ENCODE data around the gene STRIP2. TPM values are rescaled to one million over a fixed set of nuclear protein-coding genes. Genes with fewer than 3 reads are reported as not detected.
"Not testable (repeated sequence)": the region's sequence is repeated elsewhere in the genome, so short reads cannot be mapped to it uniquely, and the experiment has no call there.

The STRIP2 gene
- total RNA-seq, 2 donors from 2014 or later: 11.7 to 15.8 TPM

- peaks cover 10% of the 10 kb centered on the region for H3K4me1 Mint-ChIP-seq
- TF ChIP-seq CTCF (conservative IDR thresholded peaks at IDR 0.05): no peak
- H3K4me3 ChIP-seq (ENCODE audit: low read length): no peak overlapping the region
- H3K9me3 Mint-ChIP-seq: peaks cover 7% of the 10 kb centered on the region
- no peak overlapping the region for H3K9ac ChIP-seq (ENCODE audit: extremely low read depth, low read length, poor library complexity, severe bottlenecking)
- no peak overlapping the region for H3K27ac ChIP-seq (ENCODE audit: low read depth, low read length)
- no peaks in the 10 kb centered on the region for H3K9me3 ChIP-seq (ENCODE audit: control insufficient read depth, low read length)
- no peaks in the 10 kb centered on the region for H3K4me1 ChIP-seq (ENCODE audit: control insufficient read depth, insufficient read depth, low read length)
- no peak for DNase-seq
- H3K27me3 Mint-ChIP-seq (ENCODE audit: insufficient read depth): no peaks in the 10 kb centered on the region
- H3K36me3 Mint-ChIP-seq (ENCODE audit: low read depth): peaks cover 39% of the 10 kb centered on the region
- peaks cover 34% of the 10 kb centered on the region for H3K36me3 ChIP-seq (ENCODE audit: control insufficient read depth, insufficient read depth, low read length)
- peak overlapping the region; percentile 4 for H3K27ac Mint-ChIP-seq
- 94% methylated on average over 1 of the region's 1 CpG; no CpG with 5 or more reads in 1 of the 2 experiments for WGBS, 2 experiments (ENCODE audit: insufficient coverage in 1 of 2, insufficient read length in 1 of 2)
- H3K4me3 Mint-ChIP-seq: no peak overlapping the region
- no peaks in the 10 kb centered on the region for H3K27me3 ChIP-seq (ENCODE audit: control insufficient read depth, insufficient read depth, low read length, poor library complexity, severe bottlenecking)
These were observed 36.2 kb downstream of the STRIP2 start for GRCh38 chr7:129470411-129470810.

GRCh38 chr7:129471402-129471827 lies 37.2 kb downstream of the STRIP2 start:
- H3K4me3 Mint-ChIP-seq: no peak overlapping the region
- H3K4me1 ChIP-seq (ENCODE audit: control insufficient read depth, insufficient read depth, low read length): no peaks in the 10 kb centered on the region
- no peak overlapping the region for H3K27ac ChIP-seq (ENCODE audit: low read depth, low read length)
- no peaks in the 10 kb centered on the region for H3K27me3 Mint-ChIP-seq (ENCODE audit: insufficient read depth)
- peaks cover 36% of the 10 kb centered on the region for H3K36me3 Mint-ChIP-seq (ENCODE audit: low read depth)
- H3K27me3 ChIP-seq (ENCODE audit: control insufficient read depth, insufficient read depth, low read length, poor library complexity, severe bottlenecking): no peaks in the 10 kb centered on the region
- peaks cover 12% of the 10 kb centered on the region for H3K9me3 Mint-ChIP-seq
- no peak overlapping the region for H3K27ac Mint-ChIP-seq
- H3K9ac ChIP-seq (ENCODE audit: extremely low read depth, low read length, poor library complexity, severe bottlenecking): no peak overlapping the region
- peaks cover 10% of the 10 kb centered on the region for H3K4me1 Mint-ChIP-seq
- no peak overlapping the region for H3K4me3 ChIP-seq (ENCODE audit: low read length)
- DNase-seq: no peak
- H3K36me3 ChIP-seq (ENCODE audit: control insufficient read depth, insufficient read depth, low read length): peaks cover 33% of the 10 kb centered on the region
- H3K9me3 ChIP-seq (ENCODE audit: control insufficient read depth, low read length): no peaks in the 10 kb centered on the region
- TF ChIP-seq CTCF (conservative IDR thresholded peaks at IDR 0.05): no peak

GRCh38 chr7:129475931-129476330 lies 41.7 kb downstream of the STRIP2 start:
- not testable (repeated sequence) for H3K27me3 Mint-ChIP-seq (ENCODE audit: insufficient read depth); H3K4me3 ChIP-seq (ENCODE audit: low read length); H3K27me3 ChIP-seq (ENCODE audit: control insufficient read depth, insufficient read depth, low read length, poor library complexity, severe bottlenecking); H3K4me1 Mint-ChIP-seq; H3K4me1 ChIP-seq (ENCODE audit: control insufficient read depth, insufficient read depth, low read length); H3K4me3 Mint-ChIP-seq; DNase-seq; H3K9ac ChIP-seq (ENCODE audit: extremely low read depth, low read length, poor library complexity, severe bottlenecking); H3K9me3 ChIP-seq (ENCODE audit: control insufficient read depth, low read length); H3K27ac ChIP-seq (ENCODE audit: low read depth, low read length); H3K27ac Mint-ChIP-seq
- peaks cover 22% of the 10 kb centered on the region for H3K9me3 Mint-ChIP-seq
- peaks cover 18% of the 10 kb centered on the region for H3K36me3 ChIP-seq (ENCODE audit: control insufficient read depth, insufficient read depth, low read length)
- peaks cover 46% of the 10 kb centered on the region for H3K36me3 Mint-ChIP-seq (ENCODE audit: low read depth)
- WGBS, 2 experiments (ENCODE audit: insufficient coverage in 1 of 2, insufficient read length in 1 of 2): 91 to 100% methylated on average over 1 to 19 of the region's 27 CpGs

- H3K4me3 ChIP-seq (ENCODE audit: low read length); H3K9me3 ChIP-seq (ENCODE audit: control insufficient read depth, low read length); H3K27me3 Mint-ChIP-seq (ENCODE audit: insufficient read depth); H3K9ac ChIP-seq (ENCODE audit: extremely low read depth, low read length, poor library complexity, severe bottlenecking); H3K27me3 ChIP-seq (ENCODE audit: control insufficient read depth, insufficient read depth, low read length, poor library complexity, severe bottlenecking); H3K27ac Mint-ChIP-seq; H3K4me1 ChIP-seq (ENCODE audit: control insufficient read depth, insufficient read depth, low read length); DNase-seq; H3K4me1 Mint-ChIP-seq; H3K27ac ChIP-seq (ENCODE audit: low read depth, low read length); H3K4me3 Mint-ChIP-seq: not testable (repeated sequence)
- peaks cover 49% of the 10 kb centered on the region for H3K36me3 Mint-ChIP-seq (ENCODE audit: low read depth)
- WGBS, 2 experiments (ENCODE audit: insufficient coverage in 1 of 2, insufficient read length in 1 of 2): 95 to 98% methylated on average over 11 to 17 of the region's 27 CpGs
- H3K36me3 ChIP-seq (ENCODE audit: control insufficient read depth, insufficient read depth, low read length): peaks cover 22% of the 10 kb centered on the region
- peaks cover 24% of the 10 kb centered on the region for H3K9me3 Mint-ChIP-seq
These were observed 42.2 kb downstream of the STRIP2 start for GRCh38 chr7:129476398-129476797.

All from endodermal cell (in vitro differentiated cells).